HG02610 (cell line): ENCODE data around the gene STAT4.

ENCODE experiments used
- ATAC-seq: cut with Tn5 transposase; IDR thresholded peaks from one replicate; pipeline ENCODE4 v1.9.1; 2021; ENCODE audit warnings: mild to moderate bottlenecking, moderate library complexity; ENCODE audit not compliant: unreplicated experiment

STAT4 gene

GRCh38 chr2:191020221-191020741 is 130.5 kb downstream of the STAT4 start:
- ATAC-seq = peak; percentile 71

- ATAC-seq = no peak
Measured at GRCh38 chr2:191019376-191019775, 131.4 kb downstream of the STAT4 start.

- no peak for ATAC-seq
Measured at GRCh38 chr2:191018643-191019119, 132.1 kb downstream of the STAT4 start.

- ATAC-seq = no peak
Measured at GRCh38 chr2:191018048-191018447, 132.7 kb downstream of the STAT4 start.

DNA sequence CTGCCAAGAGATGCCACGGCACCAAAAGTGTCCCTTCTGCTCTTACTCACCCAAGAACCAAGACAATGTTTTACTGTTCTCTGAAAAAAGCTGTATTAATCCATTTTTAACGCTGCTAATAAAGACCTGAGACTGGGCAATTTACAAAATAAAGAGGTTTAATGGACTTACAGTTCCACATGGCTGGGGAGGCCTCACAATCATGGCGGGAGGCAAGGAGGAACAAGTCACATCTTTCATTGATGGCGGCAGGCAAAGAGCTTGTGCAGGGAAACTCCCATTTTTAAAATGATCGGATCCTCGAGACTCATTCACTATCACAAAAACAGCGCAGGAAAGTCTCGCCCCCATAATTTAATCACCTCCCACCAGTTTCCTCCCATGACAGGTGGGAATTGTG is 135.0 kb downstream of the STAT4 start:
- ATAC-seq = no peak

GRCh38 chr2:191015239-191015638 is 135.6 kb downstream of the STAT4 start:
- peak; percentile 11 for ATAC-seq

- no peak for ATAC-seq
Measured at GRCh38 chr2:191014653-191015020, 136.2 kb downstream of the STAT4 start.

- peak; percentile 84 for ATAC-seq
Measured at GRCh38 chr2:191013932-191014652, 136.7 kb downstream of the STAT4 start, which contains the start of gene STAT1. Gene STAT1 (minus strand): TSS chr2:191014171. CDS start chr2:191010003, 4,168 bp downstream.

- no peak for ATAC-seq
Measured at GRCh38 chr2:191013682-191013931, 137.2 kb downstream of the STAT4 start.

GRCh38 chr2:191012845-191013681 is 137.7 kb downstream of the STAT4 start:
- ATAC-seq = no peak

DNA sequence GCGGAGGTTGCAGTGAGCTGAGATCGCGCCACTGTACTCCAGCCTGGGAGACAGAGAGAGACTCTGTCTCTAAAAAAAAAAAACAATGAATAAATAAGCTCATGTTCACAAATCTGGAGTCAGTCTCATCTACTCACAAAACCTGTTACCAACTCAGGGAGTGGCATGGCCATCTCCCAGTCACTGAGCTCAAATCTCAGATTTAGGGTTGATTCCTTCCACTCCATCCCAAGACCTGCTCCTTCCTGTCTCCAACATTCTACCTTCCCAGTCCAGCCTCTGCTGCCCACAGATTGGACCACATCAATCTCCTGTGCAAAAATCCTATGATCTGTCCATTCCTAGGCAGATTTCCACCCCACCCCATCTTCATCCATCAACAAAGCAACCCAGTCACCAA is 138.4 kb downstream of the STAT4 start:
- no peak for ATAC-seq

DNA sequence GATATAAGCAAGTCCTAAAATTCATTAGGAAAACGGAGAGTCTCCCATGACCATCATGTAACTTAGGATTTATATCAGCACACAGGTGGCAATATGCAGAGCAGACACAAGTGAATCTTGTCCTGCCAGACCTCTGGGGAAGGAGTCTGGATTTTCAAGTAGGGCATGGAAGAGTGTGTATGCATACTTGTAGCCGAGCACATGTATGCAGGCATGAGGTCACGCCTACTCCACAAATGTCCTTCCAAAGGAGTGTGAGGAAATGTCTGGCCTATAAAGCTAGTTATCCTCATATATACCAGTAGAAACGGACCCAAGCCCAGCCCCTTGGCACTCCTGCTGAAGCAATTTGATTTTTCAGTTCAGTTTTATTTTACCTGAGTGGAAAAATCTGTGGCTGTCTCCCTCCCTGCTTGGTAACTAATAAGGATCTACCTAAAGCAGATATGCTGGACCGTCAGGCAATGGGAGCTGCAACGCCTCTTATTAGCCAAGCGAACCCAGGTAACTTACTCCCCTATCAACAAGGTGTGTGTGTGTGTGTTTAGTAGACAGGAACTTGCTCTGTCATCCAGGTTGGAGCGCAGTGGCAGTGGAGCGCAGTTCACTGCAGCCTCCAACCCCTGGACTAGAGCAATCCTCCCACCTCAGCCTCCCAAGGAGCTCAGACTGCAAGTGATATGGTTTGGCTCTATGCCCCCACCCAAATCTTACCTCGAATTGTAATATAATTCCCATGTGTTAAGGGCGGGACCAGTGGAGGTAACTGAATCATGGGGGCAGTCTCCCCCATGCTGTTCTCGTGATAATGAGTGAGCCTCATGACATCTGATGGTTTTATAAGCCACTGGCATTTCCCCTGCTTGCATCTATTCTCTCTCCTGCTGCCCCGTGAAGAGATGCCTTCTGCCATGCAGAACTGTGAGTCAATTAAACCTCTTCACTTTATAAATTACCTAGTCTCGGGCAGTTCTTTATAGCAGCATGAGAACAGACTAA is 139.6 kb downstream of the STAT4 start:
- no peak for ATAC-seq

- ATAC-seq = no peak
Measured at GRCh38 chr2:191009541-191010374, 141.0 kb downstream of the STAT4 start.

DNA sequence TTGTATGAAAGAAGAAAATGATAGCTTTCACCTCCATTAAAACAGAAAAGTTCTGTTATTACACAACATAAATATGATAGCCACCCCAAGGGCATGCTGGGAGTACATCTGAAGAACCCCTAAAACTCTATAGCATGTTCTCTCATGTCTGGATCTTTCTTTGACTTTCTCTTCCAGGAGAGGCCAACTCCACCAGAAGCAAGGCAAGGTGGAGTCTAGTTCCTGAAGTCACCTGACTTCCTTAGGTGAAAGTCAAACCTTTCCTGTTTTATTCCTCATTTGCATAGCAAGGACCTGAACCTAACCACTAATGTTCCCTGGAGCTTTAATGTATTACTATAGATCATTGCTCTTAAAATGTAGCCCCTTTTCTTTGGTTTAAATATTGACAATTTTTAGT is 142.5 kb downstream of the STAT4 start:
- no peak for ATAC-seq

- no peak for ATAC-seq
Measured at GRCh38 chr2:191006997-191007783, 143.6 kb downstream of the STAT4 start.

DNA sequence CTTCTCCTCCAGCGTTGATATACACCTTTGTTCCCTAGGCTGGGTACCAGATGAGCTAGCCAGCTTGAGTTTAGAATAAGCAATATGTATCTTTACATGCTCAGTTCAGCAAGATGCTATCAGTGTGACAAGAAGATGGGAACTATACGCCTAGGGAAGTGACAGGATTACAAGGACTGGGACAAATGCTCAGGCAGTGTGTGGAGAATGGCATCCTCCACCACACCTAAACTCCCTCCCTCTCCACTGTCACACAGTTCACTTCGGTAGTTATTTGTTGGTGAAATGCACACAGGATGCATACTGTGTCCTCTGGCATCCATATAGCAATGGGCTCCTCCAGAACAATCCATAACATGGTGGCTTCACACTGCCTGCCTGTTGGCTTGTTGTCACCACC is 144.5 kb downstream of the STAT4 start:
- no peak for ATAC-seq

- ATAC-seq = no peak
Measured at GRCh38 chr2:191003405-191004309, 147.1 kb downstream of the STAT4 start.

DNA sequence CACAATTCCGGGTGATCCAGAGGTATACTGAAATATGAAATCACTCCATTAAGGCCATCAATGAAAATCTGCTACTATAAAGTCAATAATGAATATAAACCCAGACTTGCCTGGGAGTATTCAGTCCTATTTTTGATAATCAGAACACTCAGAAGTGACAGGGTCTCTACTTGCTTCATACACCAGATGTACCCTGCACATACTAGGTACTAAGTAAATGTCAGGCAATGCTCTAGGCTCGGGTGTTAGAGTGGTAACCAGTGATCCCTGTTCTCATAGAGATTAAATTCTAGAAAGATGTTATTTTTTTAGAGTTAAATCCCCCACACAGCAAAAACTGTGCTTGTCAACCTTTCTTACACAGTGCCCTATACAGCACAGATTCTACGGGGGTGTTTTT is 149.2 kb downstream of the STAT4 start:
- ATAC-seq = no peak
